Amniotic stem cell (primary cell): ENCODE measurements around the gene ZNF774.
"Not testable (repeated sequence)": the region's sequence is repeated elsewhere in the genome, so short reads cannot be mapped to it uniquely, and the experiment has no call there.

Experiments
- DNase-seq: peaks from one replicate; lab custom pipeline; 2025; lab: John Stamatoyannopoulos, UW

The ZNF774 gene

GRCh38 chr15:90352107-90352893, at the start of gene ZNF774:
Gene ZNF774 (plus strand): TSS chr15:90352284. CDS start chr15:90354661, 2,377 bp downstream.
- DNase-seq = peak; percentile 81

- not testable (repeated sequence) for DNase-seq
Measured at GRCh38 chr15:90305355-90305754, 46.7 kb upstream of the ZNF774 start.

- DNase-seq = no peak
Measured at GRCh38 chr15:90305932-90306331, 46.2 kb upstream of the ZNF774 start.

GRCh38 chr15:90306560-90306959, 45.5 kb upstream of the ZNF774 start:
- DNase-seq = no peak

- no peak for DNase-seq
Measured at GRCh38 chr15:90307661-90308060, 44.4 kb upstream of the ZNF774 start.

GRCh38 chr15:90309020-90309419, 43.1 kb upstream of the ZNF774 start:
- DNase-seq = no peak

GRCh38 chr15:90315278-90315982, 36.7 kb upstream of the ZNF774 start:
- no peak for DNase-seq

- no peak for DNase-seq
Measured at GRCh38 chr15:90316139-90316538, 35.9 kb upstream of the ZNF774 start.

GRCh38 chr15:90318591-90318990, 33.5 kb upstream of the ZNF774 start:
- DNase-seq = no peak

- DNase-seq = peak; percentile 71
Measured at GRCh38 chr15:90320062-90320884, 31.8 kb upstream of the ZNF774 start.

GRCh38 chr15:90320885-90321278, 31.2 kb upstream of the ZNF774 start:
- no peak for DNase-seq

- no peak for DNase-seq
Measured at GRCh38 chr15:90322538-90322937, 29.5 kb upstream of the ZNF774 start.

- no peak for DNase-seq
Measured at GRCh38 chr15:90325726-90326125, 26.4 kb upstream of the ZNF774 start.

- DNase-seq = no peak
Measured at GRCh38 chr15:90326441-90326840, 25.6 kb upstream of the ZNF774 start.

- DNase-seq = no peak
Measured at GRCh38 chr15:90327311-90327710, 24.8 kb upstream of the ZNF774 start.

- no peak for DNase-seq
Measured at GRCh38 chr15:90334304-90334731, 17.8 kb upstream of the ZNF774 start.

GRCh38 chr15:90336705-90337141, 15.4 kb upstream of the ZNF774 start:
- peak; percentile 75 for DNase-seq

- DNase-seq = no peak
Measured at GRCh38 chr15:90337256-90337655, 14.8 kb upstream of the ZNF774 start.

GRCh38 chr15:90338532-90338931, 13.6 kb upstream of the ZNF774 start:
- DNase-seq = no peak

GRCh38 chr15:90340345-90340744, 11.7 kb upstream of the ZNF774 start:
- DNase-seq = no peak

- DNase-seq = no peak
Measured at GRCh38 chr15:90343302-90343790, 8.7 kb upstream of the ZNF774 start.

- DNase-seq = no peak
Measured at GRCh38 chr15:90344662-90345061, 7.4 kb upstream of the ZNF774 start.
